Nephron (organoid): Measurements from ENCODE around the gene C1orf21.
A peak's percentile ranks its signal among the peaks of the same experiment; 100 is the strongest.

Experiments used
- H3K27ac Mint-ChIP-seq, 3 experiments: 2 replicates each; pipeline ENCODE4 v1.8.0; 2020; ENCODE audit warnings: mixed read lengths in 3 of 3, mild to moderate bottlenecking in 2 of 3, moderate library complexity in 1 of 3
- H3K27me3 Mint-ChIP-seq: 2 replicates; pipeline ENCODE4 v1.8.0; 2021; ENCODE audit warnings: low read depth, mild to moderate bottlenecking, moderate library complexity, mixed read lengths
- H3K36me3 Mint-ChIP-seq: 2 replicates; pipeline ENCODE4 v1.8.0; 2020; ENCODE audit warnings: low read depth, mixed read lengths
- H3K4me1 Mint-ChIP-seq: 2 replicates; pipeline ENCODE4 v1.8.0; 2020; ENCODE audit warnings: mixed read lengths
- H3K4me3 Mint-ChIP-seq, 3 experiments: 2 replicates each; pipeline ENCODE4 v1.8.0; 2020; ENCODE audit warnings: mild to moderate bottlenecking in 3 of 3, mixed read lengths in 3 of 3, moderate library complexity in 2 of 3
- H3K9me3 Mint-ChIP-seq: 2 replicates; pipeline ENCODE4 v1.8.0; 2020; ENCODE audit warnings: mixed read lengths
- TF ChIP-seq, protein P1 (sequence below), 3 experiments: fragments of 200-600 bp; sonication (generic); IDR thresholded peaks; one replicate each; pipeline ENCODE4 v1.5.0; 2021; ENCODE audit warnings: antibody characterized with exemption in 3 of 3; ENCODE audit not compliant: unreplicated experiment in 3 of 3

C1orf21 gene

DNA sequence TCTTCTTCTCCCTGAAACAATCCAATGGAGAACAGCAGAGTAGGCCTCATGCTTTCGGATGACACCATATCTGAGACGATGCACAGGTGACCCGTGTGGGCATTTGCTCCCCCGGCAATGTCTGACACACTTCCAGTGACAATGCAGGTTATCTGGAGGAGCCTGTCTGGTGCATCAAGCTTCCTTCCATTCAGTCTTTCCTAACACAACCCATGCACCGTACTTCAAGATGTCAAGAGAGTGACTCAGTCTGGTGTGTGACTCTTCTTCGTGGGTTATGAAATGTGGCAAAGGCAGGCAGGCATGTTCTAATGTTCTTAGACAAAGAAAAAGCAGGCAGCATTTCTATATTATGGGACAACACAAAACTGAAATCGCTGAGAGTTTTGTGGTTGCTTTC lies 208.8 kb downstream of the C1orf21 start:
- Mint-ChIP-seq H3K27me3 (peaks cover 4% of the 10 kb centered on the region), H3K4me1 (peaks cover 34% of the 10 kb centered on the region), H3K27ac (no peak overlapping the region), H3K9me3 (no peaks in the 10 kb centered on the region), H3K4me3 (no peak overlapping the region), H3K36me3 (peaks cover 4% of the 10 kb centered on the region)
- TF ChIP-seq, protein P1, sequence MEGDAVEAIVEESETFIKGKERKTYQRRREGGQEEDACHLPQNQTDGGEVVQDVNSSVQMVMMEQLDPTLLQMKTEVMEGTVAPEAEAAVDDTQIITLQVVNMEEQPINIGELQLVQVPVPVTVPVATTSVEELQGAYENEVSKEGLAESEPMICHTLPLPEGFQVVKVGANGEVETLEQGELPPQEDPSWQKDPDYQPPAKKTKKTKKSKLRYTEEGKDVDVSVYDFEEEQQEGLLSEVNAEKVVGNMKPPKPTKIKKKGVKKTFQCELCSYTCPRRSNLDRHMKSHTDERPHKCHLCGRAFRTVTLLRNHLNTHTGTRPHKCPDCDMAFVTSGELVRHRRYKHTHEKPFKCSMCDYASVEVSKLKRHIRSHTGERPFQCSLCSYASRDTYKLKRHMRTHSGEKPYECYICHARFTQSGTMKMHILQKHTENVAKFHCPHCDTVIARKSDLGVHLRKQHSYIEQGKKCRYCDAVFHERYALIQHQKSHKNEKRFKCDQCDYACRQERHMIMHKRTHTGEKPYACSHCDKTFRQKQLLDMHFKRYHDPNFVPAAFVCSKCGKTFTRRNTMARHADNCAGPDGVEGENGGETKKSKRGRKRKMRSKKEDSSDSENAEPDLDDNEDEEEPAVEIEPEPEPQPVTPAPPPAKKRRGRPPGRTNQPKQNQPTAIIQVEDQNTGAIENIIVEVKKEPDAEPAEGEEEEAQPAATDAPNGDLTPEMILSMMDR (IDR thresholded peaks at IDR 0.05; ENCODE audit: unreplicated experiment in 3 of 3) = no peak

GRCh38 chr1:184596950-184597645 lies 210.3 kb downstream of the C1orf21 start:
- H3K27me3 Mint-ChIP-seq = peaks cover 4% of the 10 kb centered on the region
- H3K4me1 Mint-ChIP-seq = peaks cover 34% of the 10 kb centered on the region
- H3K4me3 Mint-ChIP-seq = no peak overlapping the region
- no peaks in the 10 kb centered on the region for H3K9me3 Mint-ChIP-seq
- H3K36me3 Mint-ChIP-seq = no peaks in the 10 kb centered on the region
- peak overlapping the region; percentile 22 to 58 (median 36) for H3K27ac Mint-ChIP-seq
- TF ChIP-seq, protein P1 (IDR thresholded peaks at IDR 0.05; ENCODE audit: unreplicated experiment in 3 of 3) = peak in 1 of 3 experiments; percentile 12

- H3K27me3 Mint-ChIP-seq = peaks cover 4% of the 10 kb centered on the region
- peak overlapping the region; percentile 22 to 58 (median 36) for H3K27ac Mint-ChIP-seq
- no peaks in the 10 kb centered on the region for H3K9me3 Mint-ChIP-seq
- TF ChIP-seq, protein P1 (IDR thresholded peaks at IDR 0.05; ENCODE audit: unreplicated experiment in 3 of 3) = no peak
- no peaks in the 10 kb centered on the region for H3K36me3 Mint-ChIP-seq
- peaks cover 34% of the 10 kb centered on the region for H3K4me1 Mint-ChIP-seq
- H3K4me3 Mint-ChIP-seq = no peak overlapping the region
Measured at GRCh38 chr1:184597650-184598357, 211.0 kb downstream of the C1orf21 start.

GRCh38 chr1:184598403-184599193 lies 211.8 kb downstream of the C1orf21 start:
- TF ChIP-seq, protein P1 (IDR thresholded peaks at IDR 0.05; ENCODE audit: unreplicated experiment in 3 of 3) = no peak
- Mint-ChIP-seq H3K36me3 (no peaks in the 10 kb centered on the region), H3K27me3 (peaks cover 4% of the 10 kb centered on the region), H3K27ac (no peak overlapping the region), H3K9me3 (no peaks in the 10 kb centered on the region), H3K4me1 (peaks cover 30% of the 10 kb centered on the region), H3K4me3 (no peak overlapping the region)

DNA sequence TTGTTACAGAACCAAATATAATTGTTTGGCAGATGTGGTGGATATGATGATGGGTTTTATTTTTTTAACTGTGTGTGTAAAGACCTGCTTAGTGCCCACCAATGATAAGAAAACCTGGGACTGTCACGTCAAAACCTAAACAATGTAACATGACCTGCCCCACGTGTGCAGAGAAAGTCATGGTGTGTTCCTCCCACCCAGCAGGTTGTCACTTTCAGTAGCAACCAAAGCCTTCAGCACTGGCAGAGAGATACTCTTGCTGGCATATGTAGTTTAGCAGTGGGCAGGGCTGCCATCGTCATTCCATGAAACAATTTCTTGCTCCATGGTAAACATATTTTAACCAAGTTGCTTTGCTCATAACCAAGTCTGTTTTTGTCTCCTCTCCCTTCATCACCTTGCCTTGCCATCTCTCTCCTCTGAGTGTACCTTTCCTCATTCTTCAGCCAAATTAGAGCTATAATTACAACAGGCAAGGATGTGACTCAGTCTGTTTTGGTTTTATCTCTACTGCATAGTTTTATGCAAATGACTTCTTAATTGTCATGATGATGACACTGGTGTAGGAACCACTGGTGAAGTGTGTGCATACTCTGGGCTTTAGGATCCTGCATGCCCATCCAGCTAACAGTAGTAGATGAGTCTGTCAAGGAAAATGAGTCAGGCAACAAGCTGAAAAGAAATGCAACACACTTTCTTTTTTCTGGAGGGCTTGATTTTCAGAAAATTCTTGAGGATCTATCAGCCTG lies 217.5 kb downstream of the C1orf21 start:
- Mint-ChIP-seq H3K27me3 (no peaks in the 10 kb centered on the region), H3K4me3 (no peak overlapping the region)
- TF ChIP-seq, protein P1 (IDR thresholded peaks at IDR 0.05; ENCODE audit: unreplicated experiment in 3 of 3) = no peak

More for the DNA sequence above, 217.5 kb downstream of the C1orf21 start:
- no peaks in the 10 kb centered on the region for H3K36me3 Mint-ChIP-seq
- no peaks in the 10 kb centered on the region for H3K9me3 Mint-ChIP-seq
- no peak overlapping the region for H3K27ac Mint-ChIP-seq
- peaks cover under 1% of the 10 kb centered on the region for H3K4me1 Mint-ChIP-seq
